SK-N-SH treated with all-trans-retinoic acid at 6 μM for 48 hours (cell line): ENCODE data around the gene TEX26.

Experiments used
- BACH2 ChIP-seq: fragments of 250-450 bp; sonication (Bioruptor Pico); IDR thresholded peaks from 2 replicates; pipeline ENCODE4 v1.9.0; 2021; ENCODE audit warnings: mild to moderate bottlenecking, borderline replicate concordance
- CSDC2 ChIP-seq: fragments of 250-450 bp; sonication (Bioruptor Pico); IDR thresholded peaks from 2 replicates; pipeline ENCODE4 v1.5.0; 2020; ENCODE audit warnings: mild to moderate bottlenecking, moderate library complexity
- ESRRG ChIP-seq: fragments of 250-450 bp; sonication (Bioruptor Pico); IDR thresholded peaks from 2 replicates; pipeline ENCODE4 v1.6.1; 2021; ENCODE audit warnings: mild to moderate bottlenecking
- ISL1 ChIP-seq: fragments of 250-450 bp; sonication (Bioruptor Pico); IDR thresholded peaks from 2 replicates; pipeline ENCODE4 v2.1.2; 2022; ENCODE audit warnings: mild to moderate bottlenecking, moderate library complexity
- PATZ1 ChIP-seq: fragments of 250-450 bp; sonication (Bioruptor Pico); IDR thresholded peaks from 2 replicates; pipeline ENCODE4 v1.8.0; 2020; ENCODE audit warnings: mild to moderate bottlenecking, moderate library complexity, borderline replicate concordance

- TF ChIP-seq ISL1, result no peak
- no peak for TF ChIP-seq ESRRG (CRISPR knock-in tag)
- no peak for TF ChIP-seq CSDC2 (CRISPR knock-in tag)
- no peak for TF ChIP-seq BACH2
- TF ChIP-seq PATZ1 (CRISPR knock-in tag), result no peak
Measured at GRCh38 chr13:30889196-30889690, 43.2 kb upstream of the TEX26 start.
